AG09319 (cell line): ENCODE measurements around the gene RRBP1.

ENCODE experiments used
- DNase-seq: peaks from one replicate; pipeline ENCODE4 v3.0.0-alpha.2; 2010; ENCODE audit warnings: low read depth; ENCODE audit errors: extremely low read depth
- TF ChIP-seq, protein P1 (sequence below): IDR thresholded peaks from 2 replicates; pipeline ENCODE4 v1.5.1; 2011; ENCODE audit warnings: low read depth, mild to moderate bottlenecking, inconsistent platforms, low read length, moderate library complexity

RRBP1 gene

DNA sequence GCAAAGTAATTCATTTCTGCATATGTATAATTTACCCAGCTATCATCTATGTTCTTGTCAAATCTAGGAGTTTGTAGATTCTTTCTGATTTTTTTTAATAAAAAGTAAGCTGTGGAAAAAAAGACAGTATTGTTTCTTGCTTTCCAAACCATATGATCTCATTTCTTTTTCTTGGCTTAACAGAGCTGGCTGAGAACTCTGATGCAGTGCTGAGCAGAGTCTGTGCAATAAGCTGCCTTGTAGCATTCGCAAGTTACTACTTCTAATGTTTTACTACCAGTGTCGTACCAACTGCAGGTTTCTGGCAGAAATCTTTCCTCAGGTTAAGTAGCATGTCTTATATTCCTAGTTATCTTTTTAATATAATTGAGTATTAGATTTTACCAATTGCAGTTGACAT is 15.6 kb downstream of the RRBP1 start:
- no peak for DNase-seq
- TF ChIP-seq, protein P1, sequence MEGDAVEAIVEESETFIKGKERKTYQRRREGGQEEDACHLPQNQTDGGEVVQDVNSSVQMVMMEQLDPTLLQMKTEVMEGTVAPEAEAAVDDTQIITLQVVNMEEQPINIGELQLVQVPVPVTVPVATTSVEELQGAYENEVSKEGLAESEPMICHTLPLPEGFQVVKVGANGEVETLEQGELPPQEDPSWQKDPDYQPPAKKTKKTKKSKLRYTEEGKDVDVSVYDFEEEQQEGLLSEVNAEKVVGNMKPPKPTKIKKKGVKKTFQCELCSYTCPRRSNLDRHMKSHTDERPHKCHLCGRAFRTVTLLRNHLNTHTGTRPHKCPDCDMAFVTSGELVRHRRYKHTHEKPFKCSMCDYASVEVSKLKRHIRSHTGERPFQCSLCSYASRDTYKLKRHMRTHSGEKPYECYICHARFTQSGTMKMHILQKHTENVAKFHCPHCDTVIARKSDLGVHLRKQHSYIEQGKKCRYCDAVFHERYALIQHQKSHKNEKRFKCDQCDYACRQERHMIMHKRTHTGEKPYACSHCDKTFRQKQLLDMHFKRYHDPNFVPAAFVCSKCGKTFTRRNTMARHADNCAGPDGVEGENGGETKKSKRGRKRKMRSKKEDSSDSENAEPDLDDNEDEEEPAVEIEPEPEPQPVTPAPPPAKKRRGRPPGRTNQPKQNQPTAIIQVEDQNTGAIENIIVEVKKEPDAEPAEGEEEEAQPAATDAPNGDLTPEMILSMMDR: no peak

DNA sequence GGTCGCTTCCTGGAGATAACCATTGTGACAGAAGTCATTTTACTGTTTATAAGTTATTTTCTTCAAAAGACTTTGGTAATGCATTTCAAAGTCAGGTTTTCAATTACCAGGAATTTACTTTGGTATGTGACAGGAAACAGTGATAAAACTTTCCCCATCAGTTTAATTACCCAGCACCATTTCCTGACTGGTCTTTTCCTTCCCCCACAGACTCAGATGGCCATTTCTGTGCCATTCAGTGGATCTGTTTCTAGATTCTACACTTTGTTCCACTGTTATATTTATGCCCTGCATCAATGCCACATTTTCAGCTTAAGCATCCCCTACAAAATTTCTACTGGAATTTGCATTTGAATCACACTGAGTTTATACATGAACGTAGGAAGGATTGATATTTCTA is 16.3 kb downstream of the RRBP1 start:
- no peak for DNase-seq
- TF ChIP-seq, protein P1: no peak

DNA sequence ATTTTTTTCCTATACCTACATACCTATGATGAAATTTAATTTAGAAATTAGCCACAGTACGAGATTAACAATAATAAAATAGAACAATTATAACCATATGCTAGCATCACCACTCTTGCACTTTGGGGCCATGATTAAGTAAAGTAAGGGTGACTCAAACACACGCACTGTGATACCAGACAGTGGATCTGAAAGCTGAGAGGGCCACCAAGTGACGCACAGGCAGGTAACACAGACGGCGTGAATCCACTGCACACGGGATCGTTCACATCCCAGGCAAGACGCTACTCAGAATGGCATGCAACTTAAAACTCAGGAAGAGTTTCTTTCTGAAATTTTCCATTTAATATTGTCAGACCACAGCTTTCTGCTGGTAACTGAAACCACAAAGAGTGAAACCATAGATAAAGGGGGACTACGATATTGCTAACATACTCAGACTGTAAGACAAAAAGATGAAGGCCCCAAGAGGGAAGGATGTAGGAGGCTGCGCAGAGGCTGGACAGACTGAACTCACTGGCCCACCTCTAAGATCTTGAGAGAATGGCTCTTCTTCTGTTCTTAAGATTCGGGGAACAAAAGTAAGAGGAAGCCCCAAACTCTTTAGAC is 17.9 kb downstream of the RRBP1 start:
- TF ChIP-seq, protein P1: no peak
- no peak for DNase-seq

DNA sequence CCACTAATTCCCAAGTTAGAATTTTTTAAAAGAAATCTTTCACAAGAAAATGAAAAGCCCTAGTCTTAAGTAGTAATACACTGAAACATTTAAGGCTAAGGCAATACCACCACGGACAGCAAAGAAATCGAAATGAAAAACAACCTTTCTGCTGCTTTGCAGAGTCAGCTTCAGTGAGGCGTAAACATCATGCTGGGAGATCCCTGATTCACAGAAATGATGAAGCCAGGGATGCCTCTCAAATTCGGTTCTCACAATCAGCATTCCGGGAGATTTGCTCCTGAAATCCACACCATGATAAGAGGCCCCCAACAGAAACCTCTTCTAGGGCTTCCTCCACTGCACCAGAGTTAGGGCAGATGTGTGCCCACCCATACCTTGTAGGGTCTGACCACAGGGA is 18.6 kb downstream of the RRBP1 start:
- no peak for DNase-seq
- TF ChIP-seq, protein P1: no peak

DNA sequence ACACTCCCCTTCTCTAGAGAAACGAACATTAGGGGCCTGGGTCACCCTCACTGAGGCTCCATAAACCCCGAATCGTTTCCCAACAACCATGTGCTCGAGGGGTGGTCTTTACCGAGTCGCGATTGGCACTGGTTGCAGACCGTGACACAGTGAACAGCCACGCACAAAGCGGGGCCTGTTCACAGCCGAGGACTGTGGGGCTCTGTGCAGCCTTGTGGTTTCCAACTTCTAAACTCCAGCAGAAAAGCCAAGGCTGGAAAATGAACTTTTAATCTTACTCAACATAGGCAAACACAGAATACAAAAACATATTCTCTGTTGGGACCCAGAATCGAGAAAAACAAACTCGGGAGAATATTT is 19.0 kb downstream of the RRBP1 start:
- no peak for DNase-seq
- TF ChIP-seq, protein P1: no peak

DNA sequence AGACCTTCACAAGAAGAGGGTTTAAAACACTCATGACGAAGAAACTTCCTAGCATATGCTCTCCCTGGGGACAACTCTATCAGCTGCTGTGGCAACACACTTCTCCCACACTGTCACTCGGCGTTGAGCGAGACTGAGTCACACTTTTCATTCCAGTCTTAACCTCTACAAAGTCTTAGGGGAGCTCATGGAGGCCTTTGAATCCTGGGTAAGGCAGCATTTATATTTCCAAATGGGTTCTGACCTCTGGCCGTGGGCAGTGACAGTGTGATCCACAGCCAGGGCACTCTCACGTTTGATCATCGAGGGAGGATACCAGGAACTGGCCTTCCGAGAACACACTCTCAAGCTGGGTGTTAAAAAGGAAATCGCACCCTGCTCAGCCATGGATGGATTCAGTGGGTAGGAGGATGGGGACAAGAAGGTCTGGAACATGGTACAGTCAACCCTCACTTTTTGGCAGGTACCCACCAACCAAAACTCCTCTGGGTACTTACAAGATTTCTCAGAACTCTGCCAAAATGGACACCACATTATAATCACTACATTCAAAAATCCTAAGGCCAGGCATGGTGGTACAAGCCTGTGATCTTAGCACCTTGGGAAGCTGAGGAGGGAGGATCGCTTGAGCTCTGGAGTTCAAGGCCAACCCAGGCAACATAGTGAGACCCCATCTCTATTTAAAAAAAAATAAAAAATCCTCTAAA is 19.6 kb downstream of the RRBP1 start:
- TF ChIP-seq, protein P1: no peak

DNA sequence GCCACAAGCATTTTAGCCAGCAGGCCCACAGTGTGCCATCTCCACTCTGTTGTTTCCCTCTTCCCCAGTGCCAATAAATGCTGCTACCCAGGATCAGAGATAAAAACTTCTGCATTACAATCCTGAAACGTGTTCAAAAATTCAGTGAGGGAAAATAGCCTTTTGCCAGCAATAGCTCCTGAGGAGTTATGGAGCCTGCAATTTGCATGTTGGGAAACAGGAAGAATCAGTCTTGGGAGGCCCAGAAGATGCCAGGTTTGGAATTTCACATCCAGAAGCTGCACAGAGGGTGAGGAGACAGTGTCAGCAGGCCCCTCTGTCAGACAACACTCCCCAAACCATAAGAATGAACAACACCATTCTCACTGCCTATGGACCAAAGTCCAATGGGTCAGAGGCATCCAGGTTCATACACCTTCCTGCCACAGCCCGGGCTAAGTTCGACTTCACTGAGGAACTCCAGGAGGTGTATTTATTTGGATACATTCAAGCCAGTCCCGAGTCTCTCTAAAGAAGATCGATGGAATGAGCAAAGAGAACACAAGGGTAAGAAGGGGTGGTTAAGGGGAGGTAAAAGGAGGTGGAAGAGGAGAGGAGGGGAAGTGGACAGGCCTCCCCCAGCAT is 20.8 kb downstream of the RRBP1 start:
- no peak for DNase-seq
- TF ChIP-seq, protein P1: no peak

More for the DNA sequence above, 19.6 kb downstream of the RRBP1 start:
- no peak for DNase-seq
